Tongue (tissue), 2 donors: ENCODE results near the gene POLR2L. TPM values are rescaled to one million over a fixed set of nuclear protein-coding genes. Genes with fewer than 3 reads are reported as not detected.

Experiments used
- DNase-seq: peaks from one replicate; pipeline ENCODE4 v3.0.0-alpha.2; 2015
- total RNA-seq: library from RNA; depleted of rRNA; stranded (reverse); fragments of >200 nt; gene quantifications from one replicate; pipeline ENCODE4 v1.2.3, GENCODE V29; 2014

POLR2L gene
- 11.9 TPM for total RNA-seq

DNA sequence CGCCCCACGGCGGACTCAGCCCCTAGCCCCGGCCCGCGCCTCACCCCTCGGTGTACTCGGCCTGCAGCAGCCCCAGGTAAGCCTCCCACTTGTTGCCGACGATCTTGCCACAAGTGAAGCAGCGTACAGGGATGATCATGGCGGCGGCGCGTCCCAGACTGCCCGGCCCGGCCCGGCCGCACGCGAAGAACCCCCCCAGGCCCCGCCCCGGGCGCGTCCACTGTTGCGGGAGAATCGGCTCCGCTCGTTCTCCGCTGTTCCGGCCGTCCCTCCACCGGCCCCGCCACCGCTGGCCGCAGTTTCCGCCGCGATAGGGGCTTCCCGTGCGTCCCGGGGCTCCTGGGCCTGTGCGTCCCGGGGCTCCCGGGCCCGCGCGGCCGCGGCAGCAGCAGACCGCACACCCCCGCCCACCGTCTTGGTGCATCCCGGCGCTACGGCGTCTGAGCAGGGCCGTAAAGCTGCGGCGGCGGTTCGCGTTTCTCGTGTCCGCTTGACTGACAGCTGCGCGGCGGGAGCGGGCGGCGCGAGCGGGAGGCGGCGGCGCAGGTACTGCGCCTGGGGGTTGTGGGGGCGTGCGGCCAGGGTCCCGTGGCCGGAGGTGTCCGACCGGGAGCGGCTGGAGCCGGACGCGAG, at the start of gene POLR2L, which contains the start of gene TSPAN4:
Gene POLR2L, minus strand, starts transcription at position 160 of the 633 bp plus-strand sequence. Its CDS starts 21 bp downstream, at position 139.
Gene TSPAN4, plus strand, starts transcription at position 483 of the 633 bp plus-strand sequence. CDS start 7,453 bp downstream, outside the sequence.
- DNase-seq = peak; percentile 94

DNA sequence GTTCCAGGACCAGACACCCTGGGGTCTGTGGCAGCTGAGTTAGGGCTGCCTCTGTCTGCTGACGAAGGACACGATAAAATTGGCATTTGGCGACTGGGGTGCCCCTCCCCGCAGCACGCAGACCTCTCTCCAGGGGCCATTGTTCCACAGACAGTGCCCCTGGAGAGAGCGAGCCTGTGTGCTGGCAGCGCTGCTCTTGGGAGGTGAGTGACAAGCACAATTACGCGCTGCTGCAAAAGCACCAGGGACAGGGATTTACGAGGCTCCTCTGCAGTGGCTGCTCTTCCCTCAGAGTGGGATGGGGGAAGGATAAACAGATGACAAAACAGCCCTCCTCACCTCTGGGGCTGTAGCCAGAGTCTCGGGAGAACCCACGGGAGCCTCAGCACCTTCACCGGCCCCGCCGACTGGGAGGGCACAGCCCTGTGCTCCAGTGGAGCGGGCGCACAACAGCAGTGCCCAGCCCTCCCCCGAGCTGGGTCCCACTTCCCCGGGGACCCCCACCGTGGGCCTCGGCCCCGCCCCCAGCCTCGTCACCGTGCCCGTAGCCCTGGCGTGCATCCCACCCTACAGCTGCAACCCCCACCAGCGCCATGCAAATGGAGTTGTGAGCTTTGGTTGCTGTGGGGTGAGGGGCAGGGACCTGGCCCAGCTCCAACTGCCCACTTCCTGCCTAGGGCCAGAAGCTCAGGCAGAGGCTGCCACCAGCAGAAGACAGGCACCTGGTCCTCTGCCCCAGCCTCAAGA, 48.6 kb upstream of the POLR2L start:
- DNase-seq = peak; percentile 58

DNA sequence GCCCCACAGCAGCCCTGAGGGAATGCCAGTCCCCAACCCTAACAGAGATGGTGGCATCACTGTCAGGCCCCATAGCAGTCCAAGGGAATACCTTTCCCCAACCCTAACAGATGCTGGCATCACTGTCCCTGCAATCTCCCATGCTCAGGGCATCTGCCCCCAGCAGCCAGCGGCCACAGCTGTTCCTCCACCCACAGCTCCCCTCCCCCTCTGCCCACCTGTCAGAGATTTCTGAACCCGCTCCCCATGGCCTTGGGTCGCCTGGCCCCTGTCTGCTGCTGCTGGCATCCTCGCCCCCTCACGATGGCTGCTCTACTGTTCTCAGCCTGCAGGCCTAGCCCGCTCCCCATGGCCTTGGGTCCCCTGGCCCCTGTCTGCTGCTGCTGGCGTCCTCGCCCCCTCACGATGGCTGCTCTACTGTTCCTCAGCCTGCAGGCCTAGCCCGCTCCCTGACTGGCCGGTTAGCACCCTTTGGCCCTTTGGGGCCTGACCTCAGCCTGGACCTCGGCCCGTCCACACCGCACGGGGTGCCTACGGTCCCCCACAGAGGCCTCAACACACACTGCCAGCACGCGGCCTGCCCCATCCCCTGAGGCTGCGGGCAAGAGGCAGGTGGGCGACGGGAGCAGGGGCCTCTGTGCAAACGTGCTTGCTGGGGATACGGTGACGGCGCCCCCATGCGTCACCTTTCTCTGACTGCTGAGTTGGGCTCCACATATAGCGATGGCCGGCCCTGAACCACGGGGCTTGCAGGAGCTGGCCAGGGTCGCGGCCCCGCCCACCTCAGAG, 47.6 kb upstream of the POLR2L start:
- peak; percentile 61 for DNase-seq

DNA sequence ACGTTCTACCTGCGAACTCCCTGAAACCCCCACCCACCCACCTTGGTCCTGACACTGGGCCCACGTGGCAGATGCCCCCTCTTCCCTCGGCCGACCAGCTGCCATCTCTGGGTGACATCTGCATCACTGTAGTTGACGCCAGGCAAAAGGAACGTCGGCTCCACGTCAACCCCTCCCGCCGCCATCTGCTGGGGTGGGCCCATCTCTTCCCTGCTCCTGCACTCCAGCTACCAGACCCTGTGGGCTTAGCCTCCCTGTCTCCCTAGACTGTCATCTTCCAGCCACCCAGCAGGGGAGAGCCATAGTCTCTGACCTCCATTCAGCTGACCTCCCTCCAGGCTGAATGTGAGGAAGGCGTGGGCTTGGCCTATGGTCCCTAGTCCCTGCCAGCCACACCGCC, 46.9 kb upstream of the POLR2L start:
- peak; percentile 61 for DNase-seq

DNA sequence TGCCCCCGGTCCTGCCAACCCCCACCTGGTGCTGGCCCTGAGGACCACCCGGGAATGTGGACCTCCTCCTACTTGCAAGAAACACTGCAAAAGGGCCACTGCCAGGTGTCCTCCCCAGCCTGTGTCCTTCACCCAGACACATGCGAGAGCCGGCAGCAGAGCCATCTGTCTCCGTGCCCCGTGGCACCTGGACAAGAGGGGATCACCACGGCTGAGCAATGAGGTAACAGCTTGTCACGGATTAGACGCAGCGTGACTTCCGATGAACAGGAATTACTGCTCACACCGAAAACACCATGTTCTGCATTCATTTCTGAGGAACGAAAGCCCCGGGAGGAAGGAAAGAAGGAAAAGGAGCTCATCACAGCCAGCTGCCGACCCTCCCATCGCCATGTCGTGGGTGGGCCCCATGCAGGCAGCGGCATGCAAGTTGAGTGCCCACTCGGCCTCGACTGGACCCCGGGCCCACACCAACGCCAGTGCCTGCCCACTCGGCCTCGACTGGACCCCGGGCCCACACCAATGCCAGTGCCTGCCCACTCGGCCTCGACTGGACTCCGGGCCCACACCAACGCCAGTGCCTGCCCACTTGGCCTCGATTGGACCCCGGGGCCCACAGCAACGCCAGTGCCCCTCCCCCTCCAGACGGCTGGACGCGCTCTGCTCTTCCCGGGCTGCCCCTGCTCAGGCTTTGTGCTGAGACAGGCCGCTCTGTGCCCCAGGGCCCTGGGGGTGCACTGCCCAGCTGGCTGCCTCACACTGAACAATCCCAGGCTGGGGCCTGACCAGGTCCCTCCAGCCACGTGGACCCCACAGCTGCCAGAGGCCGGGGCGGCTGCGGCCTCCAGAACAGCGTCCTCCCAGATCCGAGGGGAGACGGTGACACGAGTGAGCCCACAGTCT, 46.2 kb upstream of the POLR2L start:
- DNase-seq = peak; percentile 48

DNA sequence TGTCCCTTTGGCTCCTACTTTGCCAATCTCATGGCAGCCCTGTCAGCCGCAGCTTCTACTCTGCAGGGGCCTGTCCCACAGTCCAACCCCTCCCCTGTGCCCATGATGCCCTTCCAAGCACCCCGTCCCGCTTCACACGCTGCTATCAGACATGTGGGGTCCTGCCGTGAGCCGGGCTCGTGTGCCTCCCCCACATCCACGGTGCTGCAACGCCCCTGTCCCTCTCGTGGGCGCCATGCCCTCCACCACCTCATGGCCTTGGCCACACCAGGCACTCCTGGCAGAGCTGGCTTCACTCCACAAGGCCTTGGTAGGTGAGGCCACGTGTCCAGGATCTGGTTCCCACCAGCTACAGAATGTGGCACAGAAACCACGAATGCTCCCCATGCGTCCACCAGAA, 45.3 kb upstream of the POLR2L start:
- no peak for DNase-seq

DNA sequence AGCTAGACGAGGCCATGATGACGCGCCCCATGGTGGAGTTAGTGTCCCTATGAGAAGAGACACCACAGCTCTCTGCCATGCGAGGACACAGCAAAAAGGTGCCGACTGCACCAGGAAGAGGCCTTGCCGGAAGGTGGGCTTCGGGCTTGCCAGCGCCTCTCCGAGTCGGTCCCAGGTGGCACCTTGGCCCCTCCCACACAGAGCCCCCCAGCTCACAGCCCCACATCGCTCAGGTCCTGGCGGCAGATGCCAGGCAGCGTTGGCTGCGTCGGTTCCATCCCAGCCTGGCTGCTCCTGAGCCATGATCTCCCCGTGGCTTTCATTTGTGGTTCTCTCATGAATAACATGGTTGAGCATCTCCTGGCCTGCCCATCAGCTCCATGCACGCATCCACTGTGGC, 44.2 kb upstream of the POLR2L start:
- DNase-seq = no peak

DNA sequence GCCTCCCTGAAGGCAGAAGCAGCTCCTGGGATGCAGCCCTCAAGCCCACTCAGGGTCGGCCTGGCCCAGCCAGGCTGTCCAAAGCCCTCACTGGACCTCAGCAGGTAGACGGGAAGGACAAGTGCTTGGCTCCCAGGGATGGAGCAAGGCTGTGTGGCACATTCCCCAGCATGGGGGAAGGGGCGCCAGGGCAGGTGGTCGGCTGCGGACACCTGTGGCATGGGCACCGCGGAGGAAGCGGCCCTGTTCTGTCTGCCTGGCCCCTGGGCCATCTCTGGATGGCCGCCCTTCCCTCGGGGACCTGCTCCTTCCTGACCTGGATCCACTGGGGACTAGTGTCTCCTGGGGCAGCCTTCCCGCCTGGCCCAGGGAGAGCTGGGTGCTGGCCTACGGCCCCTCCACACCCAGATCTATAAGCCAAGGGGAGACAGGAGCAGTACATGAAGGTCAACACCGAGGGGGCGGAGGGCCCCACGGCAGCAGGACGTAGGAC, 42.3 kb upstream of the POLR2L start:
- no peak for DNase-seq

DNA sequence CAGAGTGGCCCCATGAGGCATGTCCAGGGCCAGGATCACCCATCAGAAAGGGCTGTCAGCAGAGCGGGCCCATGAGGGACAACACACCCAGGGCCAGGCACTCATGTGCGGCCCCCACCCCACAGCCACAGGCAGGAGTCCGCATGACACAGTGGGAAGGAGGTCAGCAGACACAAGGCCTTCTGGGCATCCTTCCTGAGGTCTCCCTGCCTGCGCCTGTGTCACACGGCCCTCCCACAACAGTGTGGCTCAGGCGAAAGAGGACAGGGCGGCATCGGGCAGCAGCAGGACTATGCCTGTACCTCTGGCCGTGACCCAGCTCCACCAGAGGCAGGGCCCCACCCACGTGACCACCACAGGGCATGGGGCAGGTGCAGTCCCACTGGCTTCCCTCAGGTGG, 41.2 kb upstream of the POLR2L start:
- no peak for DNase-seq

DNA sequence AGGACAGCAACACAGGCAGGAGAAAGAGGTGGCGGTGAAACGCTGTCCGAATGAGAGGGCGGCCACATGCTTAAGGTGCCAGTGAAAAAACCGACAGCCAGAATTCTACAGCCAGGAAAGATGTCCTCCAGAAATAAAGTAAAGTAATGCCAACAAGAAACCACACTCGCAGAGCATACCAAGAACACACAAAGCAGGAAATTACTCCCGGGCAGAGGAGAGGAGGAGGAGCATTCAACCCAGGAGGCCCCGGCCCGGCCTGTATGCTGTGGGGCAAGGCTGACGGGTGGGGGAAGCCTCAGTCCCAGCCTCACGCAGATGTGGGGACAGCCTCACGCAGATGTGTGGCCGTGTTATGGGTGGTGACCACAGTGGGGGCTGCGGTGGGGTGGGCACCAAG, 40.3 kb upstream of the POLR2L start:
- no peak for DNase-seq

DNA sequence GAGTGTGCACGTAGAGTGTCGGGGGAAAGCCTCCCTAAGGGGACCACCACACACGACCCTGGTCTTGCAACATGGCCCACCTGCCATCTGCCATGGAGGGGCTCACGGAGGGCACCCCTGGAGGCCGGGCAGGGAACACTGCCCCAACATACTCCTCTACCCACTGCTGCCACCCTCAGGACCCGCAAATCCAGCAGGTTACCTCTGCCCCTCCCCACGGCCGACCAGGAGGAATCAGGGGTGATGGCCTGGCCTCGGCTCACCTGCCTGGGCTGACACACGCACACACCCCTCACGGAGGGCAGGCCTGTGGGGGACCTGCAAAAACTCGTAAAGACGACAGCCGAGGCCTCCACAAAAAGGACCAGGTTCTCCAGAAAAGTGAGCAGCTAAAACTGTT, 38.1 kb upstream of the POLR2L start:
- no peak for DNase-seq

DNA sequence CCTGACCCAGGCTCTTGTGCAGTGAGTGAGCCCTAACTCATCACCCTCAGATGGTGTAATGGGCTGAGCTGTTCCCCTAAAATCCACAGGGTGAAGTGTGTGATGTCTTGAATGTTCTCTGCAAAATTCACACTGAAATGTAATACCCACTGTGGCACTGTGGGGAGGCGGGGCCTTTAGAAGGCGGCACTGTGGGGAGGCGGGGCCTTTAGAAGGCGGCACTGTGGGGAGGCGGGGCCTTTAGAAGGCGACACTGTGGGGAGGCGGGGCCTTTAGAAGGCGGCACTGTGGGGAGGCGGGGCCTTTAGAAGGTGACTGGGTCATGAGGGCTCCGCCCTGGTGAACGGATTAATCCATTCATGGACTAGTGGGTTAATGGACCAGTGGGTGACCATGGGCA, 35.2 kb upstream of the POLR2L start:
- DNase-seq = no peak

DNA sequence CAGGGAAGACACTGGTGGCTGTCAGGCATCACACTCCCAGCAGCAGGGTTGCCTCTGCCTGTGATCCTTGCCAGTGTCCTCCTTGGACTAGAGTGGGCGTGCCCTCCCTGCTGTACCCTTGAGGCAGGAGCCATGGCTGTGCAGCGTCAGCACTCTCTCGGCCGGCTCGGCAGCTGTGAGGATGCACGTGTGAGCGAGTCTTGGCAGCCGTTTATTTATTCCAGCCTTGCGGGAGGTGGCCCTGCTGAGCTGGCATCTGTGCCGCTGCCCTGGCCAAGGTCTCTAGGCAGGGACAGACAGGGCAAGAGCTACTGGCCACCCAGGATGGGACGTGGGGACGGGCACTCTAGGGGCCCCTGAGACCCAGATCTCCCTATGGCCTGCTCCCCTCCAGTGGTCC, 34.2 kb upstream of the POLR2L start:
- peak; percentile 80 for DNase-seq

DNA sequence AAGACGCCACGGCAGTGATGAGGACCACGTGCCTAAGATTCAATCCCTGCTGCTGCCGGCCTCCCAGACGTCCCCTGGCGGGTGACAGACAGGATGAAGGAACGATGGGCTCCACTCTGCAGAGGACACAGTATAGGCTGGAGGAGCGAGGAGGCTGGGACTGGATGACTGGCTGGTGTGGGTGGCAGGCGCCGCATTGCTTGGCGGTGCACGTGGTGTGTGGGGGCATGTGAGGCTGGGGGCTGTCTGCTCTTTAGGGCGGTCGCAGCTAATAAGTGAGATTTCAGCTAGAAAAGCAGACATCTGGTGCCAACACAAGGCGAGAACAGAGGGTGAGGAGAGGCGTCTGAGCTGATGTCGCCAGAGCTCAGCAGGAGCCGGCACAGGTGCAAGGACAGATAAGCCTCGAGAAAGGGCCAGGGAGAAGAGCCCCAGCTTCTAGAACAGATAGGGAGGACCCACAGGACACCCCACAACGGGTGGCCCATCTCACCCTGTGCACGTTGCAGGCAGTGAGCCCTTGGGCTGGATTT, 33.5 kb upstream of the POLR2L start:
- no peak for DNase-seq

DNA sequence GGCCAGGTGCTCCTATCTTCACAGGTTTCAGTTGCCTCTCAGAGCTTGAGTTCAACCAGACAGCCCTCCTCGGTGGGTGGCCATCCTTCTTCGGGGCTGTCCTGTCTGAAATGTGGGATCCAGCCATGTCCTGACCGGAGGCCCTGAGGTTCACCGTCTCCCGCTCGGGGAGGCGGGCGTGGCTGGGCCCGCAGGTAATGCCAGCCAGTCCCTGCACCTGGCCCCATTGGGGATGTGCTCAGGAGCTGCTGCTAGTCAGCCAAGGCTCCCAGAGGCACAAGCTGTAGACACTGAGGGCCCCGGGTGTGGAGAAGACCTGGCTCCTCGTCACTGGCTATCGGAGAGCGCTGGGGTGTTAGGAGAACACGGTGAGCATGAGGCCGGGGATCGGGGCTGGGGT, 32.9 kb upstream of the POLR2L start:
- DNase-seq = no peak

DNA sequence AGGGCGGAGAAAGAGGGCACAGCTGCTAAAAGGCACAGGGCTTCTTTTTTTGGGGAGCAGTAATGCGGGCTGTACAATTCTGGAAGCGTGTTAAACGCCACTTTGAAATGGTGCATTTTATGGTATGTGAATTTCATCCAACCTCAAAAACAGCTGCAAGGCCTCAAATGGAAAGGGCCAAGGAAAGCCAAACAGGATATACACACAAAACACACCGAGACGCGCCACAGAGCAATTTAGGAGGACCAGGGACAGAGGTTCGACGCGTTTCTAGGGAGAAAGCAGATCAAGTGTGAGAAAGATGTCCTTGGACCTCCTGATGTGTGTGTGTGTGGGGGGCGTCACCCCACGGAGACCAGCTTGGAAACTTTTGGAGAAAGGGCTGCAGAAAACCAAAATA, 31.4 kb upstream of the POLR2L start:
- peak; percentile 63 for DNase-seq

DNA sequence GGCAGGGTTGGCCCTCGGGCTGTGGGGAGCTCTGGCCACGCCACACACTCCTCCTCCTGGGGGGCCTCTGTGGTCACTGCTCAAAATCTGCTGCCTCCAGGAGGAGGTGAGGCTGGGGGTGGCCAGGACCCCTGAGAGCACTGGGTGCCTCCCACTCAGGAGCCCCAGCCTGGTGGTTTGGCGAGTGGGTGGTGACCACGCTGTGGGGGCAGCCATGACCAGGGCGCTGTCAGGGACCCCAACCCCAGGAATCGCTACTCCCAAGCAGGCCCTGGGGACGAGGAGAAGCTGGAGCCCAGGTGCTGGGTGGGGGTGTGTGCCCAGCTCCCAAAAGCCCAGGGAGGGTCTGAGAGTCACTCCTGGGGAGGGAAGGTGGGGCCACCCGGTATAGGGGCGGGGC, 30.5 kb upstream of the POLR2L start:
- DNase-seq = no peak

DNA sequence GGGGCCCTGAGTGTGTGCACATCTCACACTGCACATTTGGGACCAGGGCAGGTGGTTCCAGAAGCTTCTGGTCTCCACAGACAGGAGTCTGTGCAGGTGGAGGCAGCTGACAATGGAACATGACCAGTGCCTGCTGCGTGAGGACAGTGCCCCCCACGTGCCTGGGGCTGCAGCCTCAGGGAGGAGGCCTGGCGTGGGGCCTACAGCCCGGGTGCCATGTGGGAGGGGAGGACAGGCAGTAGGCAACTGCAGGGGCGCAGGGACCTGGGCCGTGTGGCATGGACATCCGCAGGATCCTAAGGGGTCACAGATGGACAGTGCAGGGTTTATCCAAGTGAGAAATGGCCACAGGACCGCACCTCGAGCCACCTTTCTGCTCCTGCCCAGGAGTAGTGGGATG, 29.1 kb upstream of the POLR2L start:
- DNase-seq = no peak

DNA sequence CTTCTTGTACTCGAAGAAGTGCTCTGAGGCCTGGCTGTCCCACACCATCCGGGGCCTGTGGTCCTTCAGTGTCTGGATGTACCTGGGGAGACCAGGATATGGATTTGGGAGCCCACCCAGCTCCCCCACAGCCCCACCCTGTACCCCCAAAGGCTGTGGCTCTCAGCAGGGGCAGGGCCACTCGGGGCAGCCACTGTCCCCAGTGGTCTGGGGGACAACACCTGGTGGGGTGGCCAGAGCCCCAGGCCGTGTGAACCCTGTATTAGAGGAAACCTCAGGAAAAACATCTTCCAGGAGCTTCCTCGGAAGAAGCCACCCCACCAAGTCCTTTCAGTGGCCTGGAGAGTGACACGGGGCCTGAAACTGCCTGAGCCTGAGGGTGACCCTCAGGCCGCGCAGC, 28.1 kb upstream of the POLR2L start:
- no peak for DNase-seq

DNA sequence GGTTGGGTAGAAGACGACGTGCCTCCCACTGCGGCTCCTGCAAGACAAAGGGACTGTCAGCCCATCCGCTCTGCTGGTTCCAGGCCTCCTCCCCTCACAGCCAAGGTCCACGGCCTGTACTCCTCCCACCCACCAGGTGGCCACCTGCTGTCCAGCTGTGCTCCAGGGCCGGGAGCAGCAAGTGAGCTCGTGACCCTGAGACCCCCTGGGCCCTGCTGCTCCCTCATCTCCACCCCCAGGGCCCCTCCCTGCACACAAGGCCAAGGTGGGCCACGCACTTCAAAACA, 27.7 kb upstream of the POLR2L start:
- DNase-seq = no peak

DNA sequence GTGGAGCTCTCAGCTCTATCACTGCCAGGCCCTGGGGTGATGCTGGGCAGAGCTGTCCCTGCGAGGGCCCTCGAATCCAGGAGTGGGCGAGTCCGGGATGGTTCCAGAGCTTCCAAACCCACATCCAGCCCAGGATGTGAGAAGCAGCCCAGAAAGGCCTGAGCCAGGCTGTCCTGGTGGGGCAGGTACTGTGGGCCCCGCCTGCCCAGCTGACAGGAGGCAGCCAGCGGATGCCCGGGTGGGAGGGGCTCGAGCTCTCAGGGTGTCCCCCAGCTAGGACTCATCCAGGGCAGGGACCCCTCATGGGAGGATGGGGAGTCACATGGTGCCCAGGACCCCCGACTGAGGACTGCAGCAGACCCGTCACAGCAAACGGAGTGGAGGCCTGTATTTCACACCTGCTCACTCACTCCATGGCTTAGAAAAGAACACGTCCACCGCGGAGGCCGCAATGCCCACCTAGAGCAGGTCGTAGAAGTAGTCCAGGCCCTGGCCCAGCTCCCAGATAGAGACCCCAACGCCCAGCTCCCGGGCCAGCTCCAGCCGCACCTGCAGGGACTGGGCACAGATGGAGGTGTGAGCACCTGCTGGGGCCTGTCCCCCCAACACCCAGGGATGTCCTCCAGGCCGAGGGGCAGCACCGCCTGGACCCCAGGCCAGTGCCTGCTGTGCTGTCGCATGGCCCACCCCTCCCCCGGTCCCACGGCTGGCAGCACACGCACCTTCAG, 27.2 kb upstream of the POLR2L start:
- DNase-seq = no peak
